ENCODE measurements around the gene ACOT13.
"Not testable (repeated sequence)": the region's sequence is repeated elsewhere in the genome, so short reads cannot be mapped to it uniquely, and the experiment has no call there.

Gene ACOT13

DNA sequence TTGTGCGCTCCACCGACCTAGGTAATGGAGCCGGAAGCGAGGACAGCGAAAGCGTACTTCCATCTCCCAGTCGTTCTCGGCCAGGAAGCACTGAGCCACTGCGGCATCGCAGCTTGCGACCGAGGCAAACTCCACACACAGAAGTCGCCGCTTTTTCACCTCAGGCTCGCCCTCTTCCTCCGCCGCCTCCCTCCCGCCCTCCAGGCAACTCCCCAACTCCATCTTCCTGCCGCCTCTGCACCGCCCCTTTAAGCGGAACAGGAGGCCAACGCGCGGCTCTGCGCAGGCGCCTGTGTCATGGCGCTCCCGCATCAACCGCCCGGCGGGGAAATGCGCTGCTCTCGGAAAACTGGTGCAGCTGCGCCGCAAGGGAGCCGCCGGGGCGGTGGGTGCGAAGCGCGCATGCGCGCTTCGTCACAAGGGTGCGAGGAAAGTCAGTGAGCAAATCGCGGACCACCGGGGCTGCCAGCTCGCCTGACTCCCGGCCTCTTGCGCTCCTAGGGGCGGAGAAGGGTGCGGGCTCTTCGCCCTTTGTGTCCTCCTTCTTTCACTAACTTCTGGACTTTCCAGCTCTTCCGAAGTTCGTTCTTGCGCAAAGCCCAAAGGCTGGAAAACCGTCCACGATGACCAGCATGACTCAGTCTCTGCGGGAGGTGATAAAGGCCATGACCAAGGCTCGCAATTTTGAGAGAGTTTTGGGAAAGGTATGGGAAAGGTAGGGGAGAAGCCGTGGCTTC, at the start of gene ACOT13, which contains the start of gene TDP2:
ACOT13 (plus strand) TSS at position 437 of the 737 bp plus-strand sequence; CDS start at position 624, 187 bp downstream.
TDP2 (minus strand) TSS at position 259 of the 737 bp plus-strand sequence; CDS start at position 222, 37 bp downstream.
- DNase-seq (ENCODE audit: low read depth): peak; percentile 97

DNA sequence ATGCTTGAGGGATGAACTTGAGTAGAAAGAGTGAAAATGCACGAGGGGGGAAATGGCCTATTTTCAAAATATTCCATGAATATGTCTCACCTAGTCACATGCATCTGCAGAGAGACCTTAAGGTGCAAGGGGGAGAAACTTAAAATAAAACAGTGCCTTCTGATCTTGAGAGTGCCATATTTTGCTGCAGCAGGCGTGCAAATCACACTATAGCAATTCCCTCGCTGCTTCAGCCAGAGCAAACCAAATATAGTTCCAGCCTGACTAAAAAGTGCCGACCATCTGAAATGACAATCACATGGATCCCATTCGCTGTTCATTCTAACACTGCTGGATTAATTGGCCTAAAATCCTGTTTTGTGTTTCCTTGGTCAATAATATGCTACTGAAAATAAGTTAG, 47.2 kb upstream of the ACOT13 start:
- DNase-seq (ENCODE audit: low read depth): no peak

DNA sequence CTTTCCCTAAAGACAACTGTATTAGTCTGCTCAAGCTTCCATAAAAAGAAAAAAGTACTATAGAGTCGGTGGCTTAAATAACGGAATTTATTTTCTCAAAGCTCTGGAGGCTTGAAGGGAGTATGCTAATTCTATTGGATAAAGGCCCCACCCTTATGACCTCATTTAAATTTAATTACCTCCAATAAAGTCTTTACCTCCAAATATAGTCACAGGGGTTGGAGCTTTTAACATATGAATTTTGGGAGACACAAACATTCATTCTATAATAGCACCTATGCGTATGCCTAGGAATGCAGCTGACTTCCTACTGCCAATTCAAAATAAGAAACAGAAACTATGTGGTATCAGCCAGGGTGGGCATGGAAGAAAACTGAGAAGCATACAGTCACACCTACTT, 46.2 kb upstream of the ACOT13 start:
- DNase-seq (ENCODE audit: low read depth): no peak

DNA sequence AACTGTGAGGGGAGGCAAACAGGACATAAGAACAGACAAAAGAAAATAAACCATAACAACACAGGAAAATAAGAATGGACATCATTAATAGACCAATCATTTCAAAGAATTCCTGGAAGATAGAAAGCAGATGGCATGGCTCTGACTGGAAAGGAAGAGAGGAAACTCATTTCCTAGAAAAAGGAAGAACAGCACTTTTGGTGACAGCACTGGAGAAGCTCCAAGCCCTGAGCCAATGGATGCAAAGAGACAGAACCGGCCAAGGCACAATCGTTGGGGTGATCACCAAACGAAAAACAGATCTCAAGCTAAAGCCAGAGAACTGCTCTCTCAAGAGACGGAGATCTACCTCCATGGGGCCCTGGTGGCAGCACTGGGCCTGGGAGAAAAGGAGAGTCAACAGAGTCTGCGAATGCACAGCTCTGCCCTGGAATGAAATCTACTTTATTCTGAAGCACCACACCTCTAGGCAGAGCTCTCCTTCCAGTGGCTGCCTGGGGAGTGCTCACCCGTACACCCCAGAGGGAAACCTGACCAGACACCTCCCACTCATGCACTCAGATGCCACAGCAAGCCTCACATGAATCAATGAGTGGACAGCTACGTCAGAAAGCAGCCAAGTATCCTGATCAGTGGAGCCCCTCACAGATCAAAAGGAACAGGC, 45.1 kb upstream of the ACOT13 start:
- no peak for DNase-seq (ENCODE audit: low read depth)

DNA sequence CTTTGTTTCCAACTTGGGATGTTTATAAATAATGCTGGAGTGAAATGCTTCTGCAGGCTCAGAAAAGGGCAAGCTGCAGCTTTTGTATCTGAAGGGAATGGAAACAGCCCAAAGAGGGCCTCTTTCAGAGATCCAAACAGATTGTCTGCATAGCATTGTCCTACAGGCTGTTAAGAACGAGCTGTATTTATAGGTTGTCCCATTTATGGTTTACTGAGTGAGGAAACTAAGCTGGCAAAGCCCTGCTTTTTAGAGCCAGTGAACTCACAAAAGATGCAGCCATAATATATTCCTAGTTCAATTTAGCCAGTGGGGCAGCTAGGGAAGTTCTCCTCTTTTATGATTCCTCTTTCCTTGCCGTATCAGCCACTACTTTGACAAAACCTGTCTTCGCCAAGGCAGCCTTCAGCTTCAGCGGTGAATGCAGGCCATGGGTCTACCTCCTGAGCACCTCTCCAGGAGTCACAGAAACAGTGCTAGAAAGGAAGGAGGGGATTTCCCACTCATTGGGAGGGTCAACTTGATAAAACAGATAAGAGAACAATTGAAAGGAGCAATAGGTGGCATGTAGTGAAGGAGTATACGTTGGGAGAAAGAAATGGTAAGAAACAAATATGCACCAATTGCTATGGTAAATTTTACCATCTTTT, 35.9 kb upstream of the ACOT13 start:
- DNase-seq (ENCODE audit: low read depth): no peak

DNA sequence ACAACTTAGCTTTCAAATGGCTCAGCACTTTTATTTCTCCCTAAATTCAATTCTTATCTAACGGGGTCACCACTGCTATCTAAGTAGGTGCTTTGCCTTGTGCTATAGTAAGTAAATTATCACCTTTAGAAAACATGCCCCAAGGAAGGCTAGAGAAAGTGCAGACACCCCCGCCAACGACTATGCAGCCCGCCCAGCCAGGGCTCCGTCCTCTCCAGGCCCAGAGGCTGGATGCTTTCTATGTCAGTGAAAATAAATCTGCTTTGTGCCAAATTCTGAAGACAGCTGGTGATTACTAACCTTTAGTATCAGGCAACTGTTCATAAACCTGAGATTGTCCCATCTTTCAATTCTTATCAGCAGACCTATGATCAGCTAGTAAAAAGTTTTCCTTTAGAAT, 35.2 kb upstream of the ACOT13 start:
- DNase-seq (ENCODE audit: low read depth): no peak

DNA sequence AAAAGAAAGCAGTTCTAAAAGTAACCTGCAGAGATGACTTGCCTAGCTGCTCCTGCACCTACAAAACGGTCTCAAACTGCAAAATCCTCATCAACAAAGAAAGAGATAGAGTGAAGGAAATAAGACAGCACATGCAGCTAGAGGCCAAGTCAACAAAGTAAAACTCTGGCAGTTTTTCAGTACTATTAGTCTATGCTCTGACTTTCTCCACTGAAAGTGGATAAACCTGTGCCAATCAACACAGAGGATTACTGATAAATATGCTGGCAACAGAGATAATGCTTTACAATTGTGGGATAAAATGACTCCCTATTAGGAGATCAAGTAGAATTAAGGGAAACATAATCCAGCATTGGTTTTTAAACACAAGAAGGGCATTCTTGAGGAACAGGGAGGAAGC, 34.3 kb upstream of the ACOT13 start:
- no peak for DNase-seq (ENCODE audit: low read depth)

DNA sequence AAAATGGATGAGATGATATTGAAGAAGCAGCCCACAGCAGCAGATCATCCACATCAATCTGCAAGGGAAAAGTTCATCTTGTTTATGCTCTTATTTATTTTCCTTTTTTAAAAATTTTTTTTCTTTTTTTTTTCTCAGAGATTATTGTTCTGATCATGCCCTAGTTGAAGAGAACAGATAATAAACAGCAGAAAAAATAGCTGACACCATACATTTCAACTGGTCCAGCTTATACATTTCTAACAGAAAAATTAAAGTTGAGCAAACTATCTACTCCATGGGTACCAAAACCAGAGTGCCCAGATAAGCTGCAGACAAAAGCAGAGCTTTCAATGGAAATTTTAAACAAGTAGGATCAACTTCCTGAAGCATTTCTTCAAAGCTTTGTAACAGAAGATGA, 30.2 kb upstream of the ACOT13 start:
- no peak for DNase-seq (ENCODE audit: low read depth)

DNA sequence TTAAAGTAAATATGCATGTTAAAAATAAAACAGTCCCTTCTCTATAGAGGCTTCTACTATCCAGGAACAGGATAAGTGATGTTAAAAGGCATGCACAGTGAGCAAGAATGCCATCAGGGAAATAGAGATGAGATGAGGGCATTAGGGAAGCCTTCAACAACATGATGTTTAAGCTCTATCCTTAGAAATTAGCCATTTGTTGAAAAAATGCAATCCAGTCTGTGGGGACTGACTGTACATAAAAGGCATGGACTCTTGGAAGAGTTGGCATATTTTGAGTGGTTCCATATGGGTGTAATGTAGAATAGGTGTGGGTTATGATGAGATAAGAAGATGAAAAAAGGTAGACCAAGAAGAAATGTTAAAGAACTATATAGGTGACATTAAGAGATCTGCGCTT, 26.7 kb upstream of the ACOT13 start:
- DNase-seq (ENCODE audit: low read depth): no peak

DNA sequence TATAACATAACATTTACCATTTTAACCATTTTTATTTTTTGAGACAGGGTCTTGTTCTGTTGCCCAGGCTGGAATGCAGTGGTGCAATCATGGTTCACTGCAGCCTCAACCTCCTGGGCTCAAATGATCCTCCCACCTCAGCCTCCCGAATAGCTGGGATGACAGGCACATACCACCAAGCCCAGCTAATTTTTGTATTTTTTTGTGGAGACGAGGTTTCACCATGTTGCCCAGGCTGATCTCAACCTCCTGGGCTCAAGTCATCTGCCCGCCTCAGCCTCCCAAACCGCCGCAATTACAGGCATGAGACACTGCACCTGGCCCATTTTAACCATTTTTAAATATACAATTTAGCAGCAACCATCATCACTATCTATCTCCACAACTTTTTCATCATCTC, 26.2 kb upstream of the ACOT13 start:
- DNase-seq (ENCODE audit: low read depth): not testable (repeated sequence)

DNA sequence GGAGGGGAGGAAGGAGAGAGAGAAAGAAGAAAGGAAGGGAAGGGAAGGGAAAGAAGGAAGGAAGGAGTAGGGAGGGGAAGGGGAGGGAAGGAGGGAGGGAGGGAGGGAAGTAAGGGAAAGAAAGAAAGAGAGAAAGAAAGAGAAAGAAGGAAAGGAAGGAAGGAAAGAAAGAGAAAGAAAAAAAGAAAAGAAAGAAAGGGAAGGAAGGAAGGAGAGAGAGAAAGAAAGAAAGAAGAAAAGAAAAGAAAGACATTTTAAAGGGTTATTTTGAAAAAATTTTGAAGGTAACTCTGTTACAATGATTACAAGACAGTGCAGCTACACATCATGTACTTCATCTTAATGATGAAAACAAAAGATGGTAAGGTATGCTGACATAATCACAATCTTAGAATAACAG, 24.8 kb upstream of the ACOT13 start:
- no peak for DNase-seq (ENCODE audit: low read depth)

DNA sequence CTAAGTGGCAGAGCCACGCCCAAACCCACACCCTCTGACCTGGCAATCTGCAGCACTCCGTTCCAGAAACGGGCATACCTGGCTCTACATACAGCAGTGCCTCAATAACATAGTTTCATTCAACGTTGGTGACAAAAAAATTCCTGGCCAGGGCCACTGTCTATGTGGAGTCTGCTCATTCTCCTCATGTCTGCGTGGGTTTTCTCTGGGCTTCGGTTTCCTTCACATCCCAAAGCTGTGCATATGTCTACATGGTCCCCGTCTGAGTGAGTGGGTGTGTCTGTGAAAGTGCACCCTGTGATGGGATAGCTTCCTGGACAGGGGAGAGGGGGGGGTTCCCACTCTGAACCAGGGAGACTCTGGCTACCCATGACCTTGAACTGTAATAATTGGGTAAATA, 23.0 kb upstream of the ACOT13 start:
- DNase-seq (ENCODE audit: low read depth): no peak

DNA sequence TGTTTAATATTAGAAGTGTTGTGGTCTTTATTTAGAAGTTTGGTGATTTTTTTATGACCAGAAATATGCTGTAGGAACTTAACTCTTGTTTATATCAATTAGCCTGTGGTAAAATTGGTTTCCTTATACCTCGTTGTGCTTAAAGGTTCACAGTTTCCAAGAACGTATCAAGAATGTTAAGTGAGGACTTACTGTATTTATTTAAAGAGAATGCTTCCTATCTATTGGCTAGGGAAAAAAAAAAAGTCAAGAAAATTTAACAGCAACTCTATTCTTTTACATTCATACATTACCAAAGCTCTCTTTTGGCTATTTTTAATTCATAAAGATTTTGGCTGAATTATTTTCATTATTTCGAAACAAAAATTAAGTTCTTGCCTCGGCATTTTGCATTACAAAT, 22.5 kb upstream of the ACOT13 start:
- no peak for DNase-seq (ENCODE audit: low read depth)

DNA sequence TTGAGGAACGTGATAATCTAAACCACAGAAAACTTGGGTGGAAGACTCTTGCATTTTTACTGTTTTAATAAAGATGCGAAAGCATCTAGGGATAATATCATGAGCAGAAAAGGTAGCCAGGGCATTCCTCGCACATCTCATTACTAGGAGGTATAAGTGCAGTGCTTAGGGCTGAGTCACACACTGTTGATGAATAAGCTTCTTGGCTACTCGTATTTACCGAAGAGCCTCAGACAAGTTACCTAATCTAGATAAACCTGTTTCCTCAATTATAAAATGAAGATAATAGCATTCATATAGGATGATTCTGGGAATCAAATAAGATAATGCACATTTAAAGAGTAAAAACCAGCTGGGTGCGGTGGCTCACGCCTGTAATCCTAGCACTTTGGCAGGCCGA, 20.1 kb upstream of the ACOT13 start:
- DNase-seq (ENCODE audit: low read depth): peak; percentile 20

DNA sequence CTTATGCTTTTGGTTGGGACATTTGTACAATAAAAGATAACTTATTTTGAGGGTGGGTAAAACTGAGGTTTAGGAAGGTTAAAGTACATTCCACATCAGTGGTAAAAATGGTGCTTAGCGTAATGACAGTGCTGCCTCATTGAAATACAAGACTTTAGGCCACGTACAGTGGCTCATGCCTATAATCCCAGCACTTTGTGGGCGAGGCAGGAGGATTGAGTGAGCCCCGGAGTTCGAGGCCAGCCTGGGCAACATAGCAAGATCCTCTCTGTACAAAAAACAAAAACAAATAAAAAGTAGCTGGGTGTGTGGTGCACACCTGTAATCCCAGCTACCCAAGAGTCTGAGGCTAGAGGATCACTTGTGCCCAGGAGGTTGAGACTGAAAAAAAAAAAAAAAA, 18.6 kb upstream of the ACOT13 start:
- no peak for DNase-seq (ENCODE audit: low read depth)

DNA sequence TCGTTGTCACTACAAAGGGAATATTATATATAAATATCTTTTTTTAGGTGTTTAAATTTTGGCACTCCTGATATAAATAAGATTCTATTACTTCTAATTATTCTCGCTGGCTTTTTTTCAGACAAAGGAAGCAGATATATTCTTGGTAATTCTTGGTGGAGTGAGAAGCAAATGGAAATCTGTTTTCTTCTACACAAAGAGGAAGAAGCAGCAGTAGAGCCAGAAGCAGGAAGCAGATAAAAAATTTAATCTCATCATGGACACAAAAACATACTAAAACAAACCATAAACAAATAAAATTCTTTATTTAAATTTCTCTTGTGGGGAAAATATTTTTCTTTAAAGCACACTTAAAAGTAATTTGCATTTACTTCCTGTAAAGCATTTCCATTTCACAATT, 17.2 kb upstream of the ACOT13 start:
- no peak for DNase-seq (ENCODE audit: low read depth)

DNA sequence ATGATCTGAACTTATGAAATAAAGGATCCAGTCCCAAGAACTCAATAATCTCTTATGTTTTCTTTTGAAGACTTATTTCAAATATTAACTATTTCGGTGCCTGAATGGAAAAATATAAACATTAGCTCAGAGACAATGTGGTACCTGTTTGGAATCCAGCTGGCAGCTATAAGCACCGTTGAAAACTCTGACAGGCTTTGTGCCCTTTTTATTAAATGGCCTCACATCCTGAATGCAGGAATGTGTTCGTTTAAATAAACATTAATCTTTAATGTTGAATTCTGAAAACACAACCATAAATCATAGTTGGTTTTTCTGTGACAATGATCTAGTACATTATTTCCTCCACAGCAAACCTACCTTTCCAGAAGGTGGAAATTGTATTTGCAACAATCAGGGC, 16.5 kb upstream of the ACOT13 start:
- no peak for DNase-seq (ENCODE audit: low read depth)

DNA sequence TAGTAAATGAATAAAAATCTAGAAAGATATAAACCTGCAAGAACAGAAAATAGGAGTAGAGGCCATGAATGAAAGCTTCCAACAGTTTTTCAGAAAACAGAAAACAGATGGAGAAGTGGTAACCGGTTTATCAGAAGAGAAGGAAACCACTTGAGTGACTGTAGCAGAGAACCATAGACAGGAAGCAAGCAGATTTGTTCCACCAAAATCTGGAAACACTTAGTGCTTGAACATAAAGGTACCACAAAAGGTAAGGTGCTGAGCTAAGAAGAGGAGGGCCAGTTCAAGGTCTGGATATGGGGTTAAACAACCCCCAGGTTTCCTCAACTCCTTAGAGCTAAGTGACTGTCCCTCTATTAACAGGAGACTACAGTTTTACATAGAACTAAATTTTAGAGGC, 11.7 kb upstream of the ACOT13 start:
- no peak for DNase-seq (ENCODE audit: low read depth)

DNA sequence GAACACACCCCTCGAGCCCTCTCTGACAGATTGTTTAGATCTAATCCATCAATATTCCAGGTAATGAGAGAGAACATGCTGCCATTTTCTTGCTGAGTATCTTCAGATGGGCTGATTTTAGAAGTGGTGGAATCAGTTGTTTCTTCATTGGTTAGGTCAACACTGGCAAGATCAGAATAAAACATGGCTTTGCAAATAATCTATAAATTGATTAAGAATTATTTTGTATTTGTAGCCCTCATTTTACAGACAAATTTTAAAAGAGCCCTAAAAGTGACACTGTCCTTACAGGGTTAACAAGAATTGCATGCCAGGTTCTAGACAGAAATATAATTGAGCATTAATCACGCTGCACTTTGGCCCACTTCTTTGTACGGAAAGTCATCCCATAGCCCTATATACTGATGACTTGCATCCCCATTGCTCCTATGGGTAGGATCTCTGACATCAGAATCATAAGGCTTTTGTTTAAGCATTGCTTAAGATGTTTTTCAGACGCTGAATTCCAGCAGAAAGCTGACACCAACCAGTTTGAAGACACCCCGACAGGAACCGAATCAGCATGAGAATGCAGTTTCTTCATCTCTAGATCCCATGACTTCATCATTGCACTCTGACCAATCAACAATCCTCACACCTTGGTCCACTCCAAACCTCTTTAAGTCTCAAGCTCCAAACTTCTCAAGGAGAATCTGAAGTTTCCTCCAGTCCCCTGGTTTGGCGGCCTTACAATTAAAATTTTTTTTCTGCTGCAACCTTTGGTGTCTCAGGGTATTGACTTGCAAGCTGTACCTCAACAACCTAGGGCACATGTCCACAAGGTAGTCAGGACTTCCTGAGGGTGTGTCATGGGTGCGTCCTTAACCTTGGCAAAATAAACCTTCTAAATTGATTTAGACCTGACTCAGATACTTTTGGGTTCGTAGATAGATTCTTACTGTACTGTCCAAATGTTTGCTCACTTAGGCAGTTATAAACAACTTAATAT, 8.0 kb upstream of the ACOT13 start:
- peak; percentile 63 for DNase-seq (ENCODE audit: low read depth)

DNA sequence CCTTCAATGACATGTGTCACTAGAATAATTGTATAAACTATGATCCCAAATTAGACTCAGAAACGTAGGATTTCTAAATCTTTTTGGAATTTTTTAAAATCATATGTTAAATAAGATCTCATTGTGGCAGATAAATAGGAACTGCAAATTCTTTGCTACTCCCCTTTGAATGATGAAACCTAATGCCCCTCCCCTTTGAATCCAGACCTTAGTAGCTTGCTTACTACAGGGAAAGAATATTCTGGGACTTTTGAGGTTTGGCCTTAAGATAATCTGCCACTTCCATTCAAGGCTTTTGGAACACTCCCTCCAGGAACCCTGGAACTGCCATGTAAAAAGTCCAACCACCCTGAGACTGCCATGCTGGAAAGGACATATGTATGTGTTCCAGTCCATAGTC, 7.3 kb upstream of the ACOT13 start:
- peak; percentile 3 for DNase-seq (ENCODE audit: low read depth)

DNA sequence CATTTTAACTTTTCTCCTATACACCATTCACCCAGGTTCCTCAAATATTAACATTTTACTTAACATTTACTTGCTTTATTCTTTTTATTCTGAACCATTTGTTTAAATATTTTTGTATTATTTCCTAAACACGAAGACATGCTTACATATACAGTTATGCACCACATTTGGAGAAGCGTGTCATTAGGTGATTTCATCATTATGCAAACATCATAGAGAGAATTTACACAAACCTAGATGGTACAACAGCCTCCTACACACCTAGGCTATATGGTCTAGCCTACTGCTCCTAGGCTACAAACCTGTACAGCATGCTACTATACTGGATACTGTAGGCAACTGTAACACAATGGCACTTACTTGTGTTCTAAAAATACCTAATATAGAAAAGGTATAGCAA, 6.8 kb upstream of the ACOT13 start:
- no peak for DNase-seq (ENCODE audit: low read depth)

DNA sequence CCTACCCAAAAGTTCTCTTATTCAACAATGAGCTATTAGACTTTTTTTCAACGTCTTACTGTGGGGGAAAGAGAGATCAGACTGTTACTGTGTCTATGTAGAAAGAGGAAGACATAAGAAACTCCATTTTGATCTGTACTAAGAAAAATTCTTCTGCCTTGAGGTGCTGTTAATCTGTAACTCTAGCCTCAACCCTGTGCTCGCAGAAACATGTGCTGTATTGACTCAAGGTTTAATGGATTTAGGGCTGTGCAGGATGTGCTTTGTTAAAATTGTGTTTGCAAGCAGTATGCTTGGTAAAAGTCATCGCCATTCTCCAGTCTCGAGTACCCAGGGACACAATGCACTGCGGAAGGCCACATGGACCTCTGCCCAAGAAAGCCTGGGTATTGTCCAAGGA, 5.1 kb upstream of the ACOT13 start:
- not testable (repeated sequence) for DNase-seq (ENCODE audit: low read depth)

All from EH (cell line).